GM18499 (cell line): Measurements from ENCODE around the gene PRR19.

Experiments
- ATAC-seq: cut with Tn5 transposase; IDR thresholded peaks from one replicate; pipeline ENCODE4 v1.9.1; 2021; ENCODE audit warnings: moderate number of reproducible peaks; ENCODE audit not compliant: insufficient read depth, unreplicated experiment

The PRR19 gene

GRCh38 chr19:42281827-42282762 lies 19.8 kb upstream of the PRR19 start:
- ATAC-seq, result no peak

DNA sequence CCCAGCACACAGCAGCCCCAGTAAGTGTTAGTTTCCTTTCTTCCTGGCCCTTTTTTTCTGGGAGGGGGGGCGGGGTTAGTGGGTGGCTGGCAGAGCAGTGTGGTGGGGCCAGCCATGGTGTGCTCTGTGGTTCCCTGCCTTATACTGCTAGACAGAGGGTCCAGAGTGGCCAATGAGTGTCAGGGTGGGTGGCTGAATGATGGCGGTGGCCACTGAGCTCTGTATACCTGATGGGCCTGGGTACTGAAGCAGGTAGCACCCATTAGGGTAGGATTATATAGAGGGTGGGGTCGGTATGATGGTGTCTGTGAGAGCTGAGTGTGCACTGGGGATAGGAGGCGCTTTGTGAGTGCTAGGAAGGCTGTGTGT lies 19.1 kb upstream of the PRR19 start:
- ATAC-seq, result no peak

DNA sequence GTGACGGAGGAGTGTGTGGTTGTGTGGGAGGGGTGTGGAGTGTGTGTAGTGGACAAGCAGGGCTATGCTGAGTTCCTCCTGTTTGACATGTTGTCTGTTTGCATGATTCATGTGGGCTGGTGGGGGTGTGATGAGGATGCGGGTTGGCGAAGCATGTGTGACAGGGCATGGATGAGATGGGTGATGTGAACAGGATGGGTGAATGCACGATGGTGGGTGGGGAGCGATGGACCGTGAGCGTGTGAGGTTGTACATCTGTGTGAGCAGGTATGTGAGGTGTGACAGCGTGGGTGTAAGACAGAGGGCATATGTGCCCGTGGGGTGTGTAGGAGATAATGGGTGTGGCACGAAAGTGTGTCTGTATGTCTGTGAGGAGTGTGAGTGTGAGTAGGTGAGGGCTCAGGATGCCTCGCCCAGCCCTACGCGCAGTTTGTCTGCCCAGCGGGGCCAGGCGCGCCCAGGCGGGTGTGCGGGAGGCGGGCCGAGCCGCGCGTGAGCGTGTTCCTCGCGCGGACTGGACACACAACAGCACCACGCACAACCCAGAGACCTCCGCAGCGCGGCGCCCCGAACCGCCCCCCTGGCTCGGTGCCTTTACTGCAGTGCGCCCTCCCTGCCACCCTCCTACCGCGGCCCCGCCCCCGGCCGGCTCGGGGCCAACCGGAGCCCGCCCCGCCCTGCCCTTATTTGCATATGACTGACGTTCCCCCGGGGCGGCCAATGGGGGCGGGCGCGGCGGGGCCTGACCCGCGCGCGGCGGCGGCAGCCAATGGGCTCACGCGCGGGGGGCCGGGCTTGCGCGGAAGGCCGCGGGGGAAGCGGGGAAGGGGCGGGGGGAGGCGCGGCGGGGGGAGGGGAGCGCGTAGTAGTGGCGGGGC lies 18.5 kb upstream of the PRR19 start:
- ATAC-seq, result no peak

GRCh38 chr19:42284066-42284501 lies 17.8 kb upstream of the PRR19 start:
- no peak for ATAC-seq

GRCh38 chr19:42284591-42285341 lies 17.2 kb upstream of the PRR19 start:
- no peak for ATAC-seq

DNA sequence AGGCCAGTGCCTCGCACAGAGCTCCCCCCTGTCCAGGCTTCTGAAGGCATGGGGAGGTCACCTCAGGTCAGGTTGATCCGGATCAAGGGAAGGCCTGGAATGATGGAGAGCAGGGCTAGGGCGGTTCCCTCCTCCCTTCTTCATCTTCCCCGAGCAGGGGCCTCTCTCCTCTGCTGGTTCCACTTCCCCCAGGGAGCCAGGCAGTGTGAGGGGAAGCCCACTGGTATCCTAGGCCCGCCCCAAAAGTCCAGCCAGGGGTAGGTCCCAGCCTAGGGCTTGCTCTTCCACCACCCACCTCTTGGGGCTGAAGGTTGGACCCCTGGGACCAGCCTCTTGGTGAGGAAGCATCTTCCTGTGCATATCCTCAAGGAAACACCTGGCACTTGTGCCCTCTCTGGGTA lies 16.4 kb upstream of the PRR19 start:
- ATAC-seq, result no peak

- ATAC-seq, result no peak
Observed at GRCh38 chr19:42285988-42286348, 16.0 kb upstream of the PRR19 start.

GRCh38 chr19:42286349-42287016 lies 15.4 kb upstream of the PRR19 start:
- ATAC-seq, result no peak

DNA sequence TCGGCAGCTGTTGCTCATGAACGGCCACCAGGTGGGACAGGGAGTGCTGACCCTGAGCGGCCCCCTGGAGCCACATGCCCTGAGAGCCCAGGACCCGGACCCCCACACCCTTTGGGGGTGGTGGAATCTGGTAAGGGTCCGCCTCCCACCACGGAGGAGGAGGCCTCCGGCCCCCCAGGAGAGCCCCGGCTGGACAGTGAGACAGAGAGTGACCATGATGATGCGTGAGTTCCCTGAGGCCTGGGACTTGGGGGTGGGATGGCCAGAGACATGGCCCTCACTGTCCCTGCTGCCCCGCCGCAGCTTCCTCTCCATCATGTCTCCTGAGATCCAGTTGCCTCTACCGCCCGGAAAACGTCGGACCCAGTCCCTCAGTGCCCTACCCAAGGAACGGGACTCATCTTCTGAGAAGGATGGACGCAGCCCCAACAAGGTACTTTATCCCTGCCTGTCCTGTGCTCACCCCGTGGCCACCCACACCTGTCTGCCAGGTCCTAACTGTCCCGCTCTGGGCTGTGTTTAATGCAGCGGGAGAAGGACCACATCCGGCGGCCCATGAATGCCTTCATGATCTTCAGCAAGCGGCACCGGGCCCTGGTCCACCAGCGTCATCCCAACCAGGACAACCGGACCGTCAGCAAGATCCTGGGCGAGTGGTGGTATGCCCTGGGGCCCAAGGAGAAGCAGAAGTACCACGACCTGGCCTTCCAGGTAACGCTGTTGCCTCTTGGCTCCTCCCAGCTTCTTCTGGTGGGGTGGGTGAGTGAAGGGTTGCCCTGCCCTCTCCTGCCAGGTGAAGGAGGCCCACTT lies 14.7 kb upstream of the PRR19 start:
- ATAC-seq, result no peak

- no peak for ATAC-seq
Observed at GRCh38 chr19:42287827-42288107, 14.2 kb upstream of the PRR19 start.

GRCh38 chr19:42288387-42288786 lies 13.5 kb upstream of the PRR19 start:
- no peak for ATAC-seq

DNA sequence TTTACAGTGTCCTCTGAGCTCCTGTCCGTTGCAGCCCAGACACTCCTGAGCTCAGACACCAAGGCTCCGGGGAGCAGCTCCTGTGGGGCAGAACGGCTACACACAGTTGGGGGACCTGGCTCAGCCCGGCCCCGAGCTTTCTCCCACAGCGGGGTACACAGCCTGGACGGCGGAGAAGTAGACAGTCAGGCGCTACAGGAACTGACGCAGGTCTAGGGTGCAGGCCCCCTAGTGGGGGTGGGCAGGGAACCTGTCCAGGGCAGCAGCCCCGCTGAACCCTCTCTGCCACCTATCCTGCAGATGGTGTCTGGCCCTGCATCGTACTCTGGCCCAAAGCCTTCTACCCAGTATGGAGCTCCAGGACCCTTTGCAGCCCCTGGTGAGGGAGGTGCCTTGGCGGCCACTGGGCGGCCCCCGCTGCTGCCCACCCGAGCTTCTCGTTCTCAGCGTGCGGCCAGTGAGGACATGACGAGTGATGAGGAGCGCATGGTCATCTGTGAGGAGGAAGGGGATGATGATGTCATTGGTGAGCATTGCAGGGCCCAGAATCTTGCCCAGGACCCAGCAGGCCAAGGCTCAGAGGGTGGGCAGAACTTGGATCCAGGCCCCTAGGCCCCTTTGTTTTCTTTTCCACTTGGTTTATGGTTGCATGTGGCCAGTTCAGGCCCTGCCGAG lies 12.9 kb upstream of the PRR19 start:
- no peak for ATAC-seq

- no peak for ATAC-seq
Observed at GRCh38 chr19:42289556-42290041, 12.3 kb upstream of the PRR19 start.

DNA sequence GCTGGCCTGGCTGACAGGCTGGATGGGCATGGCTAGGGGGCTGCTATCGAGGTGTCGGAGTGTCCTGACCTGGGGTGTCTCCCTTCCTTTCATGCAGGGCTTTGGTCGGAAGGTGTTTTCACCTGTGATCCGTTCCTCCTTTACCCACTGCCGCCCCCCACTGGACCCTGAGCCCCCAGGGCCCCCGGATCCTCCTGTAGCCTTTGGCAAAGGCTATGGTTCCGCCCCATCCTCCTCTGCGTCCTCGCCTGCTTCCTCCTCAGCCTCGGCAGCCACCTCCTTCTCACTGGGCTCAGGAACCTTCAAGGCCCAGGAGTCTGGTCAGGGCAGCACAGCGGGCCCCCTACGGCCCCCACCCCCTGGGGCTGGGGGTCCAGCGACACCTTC lies 11.8 kb upstream of the PRR19 start:
- ATAC-seq, result no peak

DNA sequence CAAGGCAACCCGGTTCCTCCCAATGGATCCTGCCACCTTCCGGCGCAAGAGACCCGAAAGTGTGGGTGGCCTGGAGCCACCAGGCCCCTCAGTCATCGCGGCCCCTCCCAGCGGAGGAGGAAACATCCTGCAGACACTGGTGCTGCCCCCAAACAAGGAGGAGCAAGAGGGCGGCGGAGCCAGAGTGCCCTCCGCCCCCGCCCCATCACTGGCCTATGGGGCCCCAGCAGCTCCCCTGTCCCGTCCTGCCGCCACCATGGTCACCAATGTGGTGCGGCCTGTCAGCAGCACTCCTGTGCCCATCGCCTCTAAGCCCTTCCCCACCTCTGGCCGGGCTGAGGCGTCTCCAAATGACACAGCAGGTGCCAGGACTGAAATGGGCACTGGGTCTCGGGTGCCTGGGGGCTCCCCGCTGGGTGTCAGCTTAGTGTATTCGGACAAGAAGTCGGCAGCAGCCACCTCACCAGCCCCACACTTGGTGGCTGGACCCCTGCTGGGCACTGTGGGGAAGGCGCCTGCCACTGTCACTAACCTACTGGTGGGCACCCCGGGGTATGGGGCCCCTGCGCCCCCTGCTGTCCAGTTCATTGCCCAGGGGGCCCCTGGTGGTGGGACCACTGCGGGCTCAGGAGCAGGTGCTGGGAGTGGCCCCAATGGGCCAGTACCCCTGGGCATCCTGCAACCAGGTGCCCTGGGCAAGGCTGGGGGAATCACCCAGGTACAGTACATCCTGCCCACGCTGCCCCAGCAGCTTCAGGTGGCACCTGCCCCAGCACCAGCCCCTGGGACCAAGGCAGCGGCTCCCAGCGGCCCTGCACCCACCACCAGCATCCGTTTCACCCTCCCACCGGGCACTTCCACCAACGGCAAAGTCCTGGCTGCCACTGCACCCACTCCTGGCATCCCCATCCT lies 11.2 kb upstream of the PRR19 start:
- no peak for ATAC-seq

- ATAC-seq, result no peak
Observed at GRCh38 chr19:42291435-42291810, 10.5 kb upstream of the PRR19 start.

DNA sequence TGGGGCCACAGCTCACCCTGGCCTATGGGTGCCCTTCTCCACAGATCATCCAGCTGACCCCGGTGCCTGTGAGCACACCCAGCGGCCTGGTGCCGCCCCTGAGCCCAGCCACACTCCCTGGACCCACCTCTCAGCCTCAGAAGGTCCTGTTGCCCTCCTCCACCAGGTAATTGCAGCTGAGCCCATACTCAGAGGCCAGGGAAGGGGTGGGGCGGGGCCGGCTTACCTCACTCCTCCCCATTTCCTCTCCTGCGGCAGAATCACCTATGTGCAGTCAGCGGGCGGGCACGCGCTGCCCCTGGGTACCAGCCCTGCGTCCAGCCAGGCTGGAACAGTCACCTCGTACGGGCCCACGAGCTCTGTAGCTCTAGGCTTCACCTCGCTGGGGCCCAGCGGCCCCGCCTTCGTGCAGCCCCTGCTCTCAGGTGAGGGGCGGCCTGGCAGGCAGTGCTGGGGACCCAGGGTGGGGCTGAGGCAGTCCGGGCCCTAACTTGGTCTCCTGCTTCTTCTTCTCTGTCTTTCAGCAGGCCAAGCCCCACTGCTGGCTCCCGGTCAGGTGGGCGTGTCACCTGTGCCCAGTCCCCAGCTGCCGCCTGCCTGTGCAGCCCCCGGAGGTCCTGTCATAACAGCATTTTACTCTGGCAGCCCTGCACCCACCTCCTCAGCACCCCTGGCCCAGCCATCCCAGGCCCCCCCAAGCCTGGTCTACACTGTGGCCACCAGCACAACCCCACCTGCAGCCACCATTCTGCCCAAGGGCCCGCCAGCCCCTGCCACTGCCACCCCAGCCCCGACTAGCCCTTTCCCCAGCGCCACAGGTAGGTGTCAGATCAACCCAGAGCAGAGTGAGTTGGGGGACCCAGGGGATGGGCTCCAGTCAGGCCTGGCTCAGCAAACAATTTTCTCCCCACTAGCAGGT lies 9.6 kb upstream of the PRR19 start:
- ATAC-seq, result no peak
